K562 (cell line): ENCODE results near the gene CTDSPL. TPM values are rescaled to one million over a fixed set of nuclear protein-coding genes. Genes with fewer than 3 reads are reported as not detected.

ENCODE experiments used
- ATAC-seq: fragments of 200-7000 bp; cut with Tn5 transposase; 3 replicates; pipeline ENCODE4 v1.9.1; 2020; ENCODE audit warnings: moderate library complexity
- BruUV-seq: library from RNA; stranded (reverse); fragments of 400-500 nt; replicated peaks from 2 replicates; lab custom pipeline; 2021; lab: Mats Ljungman, UMichigan
- CTCF ChIA-PET: fragments of 300-600 bp; formaldehyde crosslinking; extraction: SDS; loops from one replicate; lab custom pipeline; 2021; ENCODE audit warnings: low intra/inter-chr PET ratio; lab: Yijun Ruan, JAX
- POLR2A ChIA-PET: fragments of 300-600, 350-650 bp; sonication (Branson Sonifier 250); formaldehyde crosslinking; extraction: SDS; loops from one replicate; lab custom pipeline; 2021; ENCODE audit warnings: antibody characterized with exemption, inconsistent platforms; lab: Yijun Ruan, JAX
- DNase-seq, 4 experiments: peaks; one replicate each; pipeline versions ENCODE4 v3.0.0 to v3.0.0-alpha.2; 2011 to 2018; ENCODE audit warnings: low spot score in 3 of 4, mixed read lengths in 3 of 4; ENCODE audit errors: extremely low read depth in 1 of 4
- FAIRE-seq: peaks from 2 replicates; lab custom pipeline; 2011; peaks lifted over from hg19 to GRCh38; lab: Jason Lieb, UNC
- H2AFZ ChIP-seq: 2 replicates; pipeline ENCODE4 v1.6.0; 2011; ENCODE audit warnings: low read depth, low read length, control low read depth, inconsistent platforms
- H3K27ac ChIP-seq: fragments of 200-600 bp; 3 replicates; pipeline ENCODE4 v1.8.0; 2011; ENCODE audit warnings: low read depth, mild to moderate bottlenecking, control low read depth, inconsistent platforms, low read length, moderate library complexity, mixed read lengths; ENCODE audit errors: extremely low read depth
- H3K27me3 ChIP-seq, 2 experiments: fragments of 300-600 bp in 1 of 2; 2 replicates in 1 of 2; 3 replicates in 1 of 2; pipeline versions ENCODE4 v1.6.0 to v1.8.0; 2011; ENCODE audit warnings: inconsistent platforms in 2 of 2, low read length in 2 of 2, mild to moderate bottlenecking in 1 of 2, mixed read lengths in 1 of 2, moderate library complexity in 1 of 2; ENCODE audit not compliant: control insufficient read depth in 2 of 2, insufficient read depth in 2 of 2
- H3K36me3 ChIP-seq: fragments of 300-600 bp; 3 replicates; pipeline ENCODE4 v1.8.0; 2011; ENCODE audit warnings: mild to moderate bottlenecking, low read length, inconsistent platforms; ENCODE audit not compliant: control insufficient read depth, insufficient read depth
- H3K4me1 ChIP-seq, 2 experiments: fragments of 200-600 bp in 1 of 2; replicated peaks in 1 of 2; 2 replicates in 1 of 2; 3 replicates in 1 of 2; pipeline versions ENCODE4 v1.5.1 to v1.8.0; 2011; ENCODE audit warnings: inconsistent platforms in 2 of 2, low read length in 2 of 2, mild to moderate bottlenecking in 1 of 2, mixed read lengths in 1 of 2, moderate library complexity in 1 of 2; ENCODE audit not compliant: control insufficient read depth in 2 of 2, insufficient read depth in 2 of 2
- H3K4me2 ChIP-seq: 2 replicates; pipeline ENCODE4 v1.6.1; 2011; ENCODE audit warnings: low read length, control low read depth, inconsistent platforms, mixed read lengths; ENCODE audit not compliant: insufficient read depth
- H3K4me3 ChIP-seq: fragments of 200-600 bp; sonication (generic), shearing (Covaris generic); 2 replicates; pipeline ENCODE4 v1.5.1; 2016; ENCODE audit warnings: control low read depth, inconsistent platforms
- H3K79me2 ChIP-seq: fragments of 200-600 bp; 3 replicates; pipeline ENCODE4 v1.8.0; 2011; ENCODE audit warnings: low read length, inconsistent platforms; ENCODE audit not compliant: control insufficient read depth, insufficient read depth
- H3K9ac ChIP-seq, 2 experiments: 2 replicates each; pipeline versions ENCODE4 v1.6.0 to v1.6.1; 2011; ENCODE audit warnings: low read depth in 2 of 2, low read length in 2 of 2, control low read depth in 1 of 2, inconsistent platforms in 1 of 2, mild to moderate bottlenecking in 1 of 2, mixed read lengths in 1 of 2; ENCODE audit not compliant: insufficient read depth in 1 of 2
- H3K9me1 ChIP-seq: one replicate; pipeline ENCODE4 v1.6.0; 2011; ENCODE audit warnings: inconsistent platforms, mild to moderate bottlenecking, low read length, moderate library complexity; ENCODE audit not compliant: control insufficient read depth, insufficient read depth
- H3K9me3 ChIP-seq: replicated peaks from 2 replicates; pipeline ENCODE4 v1.5.1; 2011; ENCODE audit warnings: low read depth, low read length, inconsistent platforms; ENCODE audit not compliant: control insufficient read depth, insufficient read depth
- H4K20me1 ChIP-seq: replicated peaks from 2 replicates; pipeline ENCODE4 v1.6.1; 2011; ENCODE audit warnings: low read length, inconsistent platforms, mixed read lengths; ENCODE audit not compliant: control insufficient read depth, insufficient read depth
- ATF4 ChIP-seq: fragments of 450-650 bp; formaldehyde crosslinking; IDR thresholded peaks from 2 replicates; pipeline ENCODE4 v1.4.0; 2022; ENCODE audit warnings: mild to moderate bottlenecking, moderate library complexity
- BCL6 ChIP-seq: fragments of 250-450 bp; sonication (Bioruptor Pico); IDR thresholded peaks from 2 replicates; pipeline ENCODE4 v1.4.0; 2020
- CHD2 ChIP-seq: IDR thresholded peaks from 2 replicates; pipeline ENCODE4 v1.6.1; 2011; ENCODE audit warnings: low read depth, low read length
- DACH1 ChIP-seq: fragments of 450-650 bp; IDR thresholded peaks from 2 replicates; pipeline ENCODE4 v1.6.1; 2018; ENCODE audit not compliant: partially characterized antibody
- EHMT2 ChIP-seq: fragments of 450-650 bp; IDR thresholded peaks from 2 replicates; pipeline ENCODE4 v1.6.1; 2018; ENCODE audit warnings: antibody characterized with exemption
- ETS2 ChIP-seq: IDR thresholded peaks from 2 replicates; pipeline ENCODE4 v1.6.1; 2016; ENCODE audit warnings: borderline replicate concordance, missing genetic modification characterization, mild to moderate bottlenecking, moderate library complexity, missing compliant biosample characterization; ENCODE audit not compliant: poor library complexity, severe bottlenecking
- FOXP1 ChIP-seq: sonication (generic); formaldehyde crosslinking; IDR thresholded peaks from 2 replicates; pipeline ENCODE4 v1.8.0; 2022; ENCODE audit warnings: mild to moderate bottlenecking, missing genetic modification reagents
- GTF2B ChIP-seq: IDR thresholded peaks from 2 replicates; pipeline ENCODE4 v1.6.1; 2011; ENCODE audit not compliant: insufficient read length; ENCODE audit errors: extremely low read depth
- HBP1 ChIP-seq: fragments of 450-650 bp; formaldehyde crosslinking; IDR thresholded peaks from 2 replicates; pipeline ENCODE4 v1.4.0; 2022; ENCODE audit warnings: missing genetic modification characterization
- HMG20A ChIP-seq: fragments of 450-650 bp; formaldehyde crosslinking; conservative IDR thresholded peaks from 2 replicates; pipeline ENCODE4 v1.4.0; 2020; ENCODE audit warnings: mild to moderate bottlenecking, mixed read lengths
- IFI16 ChIP-seq: fragments of 250-450 bp; sonication (Bioruptor Pico); IDR thresholded peaks from 2 replicates; pipeline ENCODE4 v2.1.2; 2022; ENCODE audit warnings: mild to moderate bottlenecking, inconsistent platforms
- KHSRP ChIP-seq: fragments of 450-650 bp; IDR thresholded peaks from 2 replicates; pipeline ENCODE4 v1.6.1; 2017
- KLF16 ChIP-seq: IDR thresholded peaks from 2 replicates; pipeline ENCODE4 v1.6.1; 2016; ENCODE audit warnings: antibody characterized with exemption
- MYC ChIP-seq, 2 experiments: fragments of 250-450 bp in 1 of 2; sonication (Bioruptor Pico) in 1 of 2; IDR thresholded peaks; 2 replicates each; pipeline versions ENCODE4 v1.5.1 to v1.6.1; 2012 to 2021; ENCODE audit warnings: low read depth in 2 of 2, borderline replicate concordance in 1 of 2, improper control_type of control experiment in 1 of 2, low read length in 1 of 2, mild to moderate bottlenecking in 1 of 2, moderate library complexity in 1 of 2
- PRMT5 ChIP-seq: sonication (generic); formaldehyde crosslinking; IDR thresholded peaks from 2 replicates; pipeline ENCODE4 v1.5.0; 2020; ENCODE audit warnings: missing genetic modification reagents
- TCF3 ChIP-seq: sonication (generic); formaldehyde crosslinking; IDR thresholded peaks from 2 replicates; pipeline ENCODE4 v1.4.0; 2020; ENCODE audit warnings: mild to moderate bottlenecking, missing genetic modification reagents
- ZMIZ1 ChIP-seq, 2 experiments: fragments of 150-350 bp in 1 of 2; IDR thresholded peaks; 2 replicates each; pipeline ENCODE4 v1.6.1; 2012 to 2016; ENCODE audit warnings: low read depth in 2 of 2, low read length in 2 of 2, mild to moderate bottlenecking in 1 of 2, moderate library complexity in 1 of 2
- WGBS: fragments of 100-300 bp; shearing (Covaris generic); methylation state at CpG from one replicate; pipeline ENCODE4 v1.1.6; 2016; ENCODE audit warnings: low coverage, mixed read lengths; ENCODE audit not compliant: insufficient coverage; ENCODE audit errors: missing lambda C conversion rate; 5-methylcytosine and 5-hydroxymethylcytosine counted together
- in situ Hi-C: fragments of 300-500 bp; cut with MboI; formaldehyde crosslinking; loops from 4 replicates; pipeline ENCODE4 v1.15.0; 2018; ENCODE audit warnings: inconsistent platforms, mixed read lengths
- intact Hi-C: fragments of 100-400 bp; cut with micrococcal nuclease; formaldehyde crosslinking; loops from 2 replicates; pipeline ENCODE4 v1.14.2; 2022
- polyA plus RNA-seq, 8 experiments: library from polyadenylated mRNA; depleted of rRNA in 4 of 8; stranded (reverse) in 5 of 8; unstranded in 3 of 8; fragments of >200 nt; fragmentation: Nextera tagmentation in 2 of 8; fragmentation: Illumina TruSeq in 1 of 8; extraction: Ambion mirVana in 2 of 8; extraction: Trizol in 1 of 8; gene quantifications; 2 replicates each; pipeline versions ENCODE4 v1.2.1 to v1.2.3, GENCODE V29; 2011 to 2014; ENCODE audit warnings: inconsistent platforms in 1 of 8, missing spikeins in 1 of 8
- total RNA-seq, 7 experiments: library from RNA; depleted of rRNA in 6 of 7; stranded (reverse); fragments of >200 nt in 6 of 7; fragmentation: Illumina TruSeq in 2 of 7; extraction: Trizol in 2 of 7; gene quantifications; 2 replicates each; pipeline versions ENCODE4 v1.2.1 to v1.2.3, GENCODE V29; 2011 to 2021; ENCODE audit warnings: low replicate concordance in 1 of 7

The CTDSPL gene
- total and polyA plus RNA-seq, 9 of the 15 experiments (the other 6 are each of a cell fraction or from before 2014, with no cell fraction given), result 5.1 to 19.3 (median 11.3) TPM

GRCh38 chr3:37867144-37867543, 5.5 kb downstream of the CTDSPL start:
- TF ChIP-seq KLF16, result no peak
- TF ChIP-seq HBP1 (CRISPR knock-in tag), result no peak
- no peak for TF ChIP-seq ETS2 (tag)
- no peak for TF ChIP-seq ZMIZ1 (IDR thresholded peaks at IDR 0.05; ENCODE audit: low read depth in 2 of 2, low read length in 2 of 2)
- TF ChIP-seq IFI16 (CRISPR knock-in tag), result no peak
- TF ChIP-seq GTF2B, result no peak
- no peak for TF ChIP-seq PRMT5
- no peak for TF ChIP-seq EHMT2
- no peak for TF ChIP-seq KHSRP
- no peak for TF ChIP-seq FOXP1 (CRISPR knock-in tag)
- TF ChIP-seq HMG20A (CRISPR knock-in tag), result no peak
- no peak for TF ChIP-seq DACH1
- no peak for TF ChIP-seq ATF4 (CRISPR knock-in tag)
- TF ChIP-seq MYC (IDR thresholded peaks at IDR 0.05; ENCODE audit: low read depth, low read length), result no peak
- TF ChIP-seq MYC (CRISPR knock-in tag; IDR thresholded peaks at IDR 0.05; ENCODE audit: borderline replicate concordance, low read depth), result no peak
- no peak for TF ChIP-seq CHD2
- TF ChIP-seq TCF3, result no peak
- no peak for TF ChIP-seq BCL6 (CRISPR knock-in tag)
- no peak overlapping the region for H3K9ac ChIP-seq
- peaks cover 3% of the 10 kb centered on the region; the same call in 1 of the 2 replicates for H4K20me1 ChIP-seq
- H3K4me1 ChIP-seq, result peaks cover 3 to 7% of the 10 kb centered on the region in 2 experiments
- peaks cover 2 to 9% of the 10 kb centered on the region in 2 experiments; a peak in 3 of 5 replicates for H3K27me3 ChIP-seq
- H3K79me2 ChIP-seq, result peaks cover 18% of the 10 kb centered on the region
- H3K4me3 ChIP-seq, result no peak overlapping the region
- ChIA-PET CTCF (no interaction called here), POLR2A (interaction anchor here (1.0 to 1.5 kb wide), 3 partner anchors 8 to 21 kb away, joined by 3 to 4 read pairs (median 4); no protein-coding TSS in a partner anchor)
- intact Hi-C loops (no loop called here), in situ Hi-C loops (no loop called here)
- 9% methylated on average over 1 of the region's 1 CpG for WGBS
- H3K36me3 ChIP-seq, result no peaks in the 10 kb centered on the region
- no peak for ATAC-seq
- H2AFZ ChIP-seq, result no peak overlapping the region
- H3K9me1 ChIP-seq, result no peaks in the 10 kb centered on the region
- DNase-seq, result no peak
- H3K27ac ChIP-seq, result no peak overlapping the region
- no peak overlapping the region for H3K4me2 ChIP-seq
- FAIRE-seq, result no peak
- BruUV-seq, result no TSS peak
- 0 out of 2 replicates have a peak, but pooled peaks cover 3% of the 10 kb centered on the region for H3K9me3 ChIP-seq
